HG02571 (cell line): ENCODE results near the gene KIF26A.
"Not testable (repeated sequence)": the region's sequence is repeated elsewhere in the genome, so short reads cannot be mapped to it uniquely, and the experiment has no call there.

Experiments
- ATAC-seq: cut with Tn5 transposase; IDR thresholded peaks from one replicate; pipeline ENCODE4 v1.9.1; 2021; ENCODE audit warnings: mild to moderate bottlenecking, moderate library complexity; ENCODE audit not compliant: unreplicated experiment

KIF26A gene

GRCh38 chr14:104220215-104221070 lies 82.1 kb downstream of the KIF26A start:
- no peak for ATAC-seq

GRCh38 chr14:104221071-104221625 lies 82.8 kb downstream of the KIF26A start:
- ATAC-seq = no peak

- ATAC-seq = no peak
Observed at GRCh38 chr14:104221636-104222369, 83.4 kb downstream of the KIF26A start.

- no peak for ATAC-seq
Observed at GRCh38 chr14:104222396-104223036, 84.1 kb downstream of the KIF26A start.

- ATAC-seq = no peak
Observed at GRCh38 chr14:104223101-104224041, 85.0 kb downstream of the KIF26A start.

- no peak for ATAC-seq
Observed at GRCh38 chr14:104224131-104224505, 85.7 kb downstream of the KIF26A start.

- no peak for ATAC-seq
Observed at GRCh38 chr14:104224506-104225277, 86.3 kb downstream of the KIF26A start.

- ATAC-seq = not testable (repeated sequence)
Observed at GRCh38 chr14:104225278-104226190, 87.1 kb downstream of the KIF26A start.

- ATAC-seq = no peak
Observed at GRCh38 chr14:104226421-104227383, 88.3 kb downstream of the KIF26A start.

- no peak for ATAC-seq
Observed at GRCh38 chr14:104227806-104228205, 89.4 kb downstream of the KIF26A start.

- no peak for ATAC-seq
Observed at GRCh38 chr14:104228221-104228620, 89.8 kb downstream of the KIF26A start.

- no peak for ATAC-seq
Observed at GRCh38 chr14:104228716-104229533, 90.5 kb downstream of the KIF26A start.

GRCh38 chr14:104229534-104230055 lies 91.2 kb downstream of the KIF26A start:
- no peak for ATAC-seq

- ATAC-seq = no peak
Observed at GRCh38 chr14:104230119-104230815, 91.9 kb downstream of the KIF26A start.
